Measurements from ENCODE around the gene PAX2.

Gene PAX2

DNA sequence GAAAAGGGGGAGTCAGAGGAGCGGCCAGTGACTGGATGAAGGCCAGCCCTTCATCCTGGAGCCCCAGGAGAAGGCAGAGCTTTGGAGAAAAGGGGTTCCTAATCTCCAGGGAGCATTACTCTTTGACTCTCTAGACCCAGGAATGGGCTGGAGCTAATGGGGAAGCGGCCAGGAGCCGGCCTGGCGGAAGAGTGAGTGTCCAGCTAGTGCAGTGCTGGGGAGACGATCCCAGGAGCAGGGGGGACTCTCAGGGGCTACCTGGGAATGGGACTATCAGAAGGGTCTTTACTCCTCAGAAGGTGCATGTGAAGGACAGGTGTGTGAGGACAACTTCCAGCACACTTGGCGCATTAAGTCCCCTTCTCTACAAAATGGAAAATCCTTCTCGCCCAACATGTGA is 2.4 kb upstream of the PAX2 start:
- no peak for ATAC-seq (ENCODE audit: low read depth)
- DNase-seq (ENCODE audit: low spot score): no peak
- H3K4me3 ChIP-seq (ENCODE audit: severe bottlenecking): no peak overlapping the region
- TF ChIP-seq, protein P1, sequence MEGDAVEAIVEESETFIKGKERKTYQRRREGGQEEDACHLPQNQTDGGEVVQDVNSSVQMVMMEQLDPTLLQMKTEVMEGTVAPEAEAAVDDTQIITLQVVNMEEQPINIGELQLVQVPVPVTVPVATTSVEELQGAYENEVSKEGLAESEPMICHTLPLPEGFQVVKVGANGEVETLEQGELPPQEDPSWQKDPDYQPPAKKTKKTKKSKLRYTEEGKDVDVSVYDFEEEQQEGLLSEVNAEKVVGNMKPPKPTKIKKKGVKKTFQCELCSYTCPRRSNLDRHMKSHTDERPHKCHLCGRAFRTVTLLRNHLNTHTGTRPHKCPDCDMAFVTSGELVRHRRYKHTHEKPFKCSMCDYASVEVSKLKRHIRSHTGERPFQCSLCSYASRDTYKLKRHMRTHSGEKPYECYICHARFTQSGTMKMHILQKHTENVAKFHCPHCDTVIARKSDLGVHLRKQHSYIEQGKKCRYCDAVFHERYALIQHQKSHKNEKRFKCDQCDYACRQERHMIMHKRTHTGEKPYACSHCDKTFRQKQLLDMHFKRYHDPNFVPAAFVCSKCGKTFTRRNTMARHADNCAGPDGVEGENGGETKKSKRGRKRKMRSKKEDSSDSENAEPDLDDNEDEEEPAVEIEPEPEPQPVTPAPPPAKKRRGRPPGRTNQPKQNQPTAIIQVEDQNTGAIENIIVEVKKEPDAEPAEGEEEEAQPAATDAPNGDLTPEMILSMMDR (IDR thresholded peaks at IDR 0.05; ENCODE audit: poor library complexity, severe bottlenecking): no peak
- no peaks in the 10 kb centered on the region for H3K9me3 ChIP-seq (ENCODE audit: severe bottlenecking)
- no peaks in the 10 kb centered on the region for H3K36me3 ChIP-seq (ENCODE audit: low read depth)
- H3K27me3 ChIP-seq (ENCODE audit: insufficient read depth, poor library complexity, severe bottlenecking): peaks cover 100% of the 10 kb centered on the region
- no peak overlapping the region for H3K27ac ChIP-seq (ENCODE audit: poor library complexity, severe bottlenecking)
- no peaks in the 10 kb centered on the region for H3K4me1 ChIP-seq (ENCODE audit: insufficient read depth, poor library complexity, severe bottlenecking)

DNA sequence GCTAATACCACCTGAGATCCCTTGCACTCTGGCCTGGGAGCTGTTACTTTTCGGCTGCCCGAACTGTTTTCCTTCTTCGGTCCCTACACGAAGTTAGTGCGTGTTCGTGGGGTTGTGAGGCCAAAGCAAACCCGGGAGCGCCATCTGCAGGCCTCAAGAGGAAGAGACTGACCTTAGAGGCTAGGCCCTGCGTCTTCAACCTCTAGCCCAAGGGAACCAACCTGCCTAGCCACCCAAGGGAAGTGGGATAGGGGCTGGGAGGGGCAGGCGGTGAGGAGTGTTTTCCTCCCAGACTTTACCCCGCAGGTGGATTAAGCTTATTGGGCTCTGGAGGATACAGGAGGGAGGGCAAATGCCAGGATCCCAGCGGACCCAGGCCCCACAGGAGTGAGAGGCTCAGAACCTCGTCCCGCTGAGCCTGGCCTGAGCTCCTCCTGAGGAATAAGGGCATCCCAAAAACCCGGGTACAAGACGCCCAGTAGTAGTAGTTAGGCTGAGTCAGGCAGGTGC is 1.7 kb upstream of the PAX2 start:
- H3K27me3 ChIP-seq (ENCODE audit: insufficient read depth, poor library complexity, severe bottlenecking): peaks cover 100% of the 10 kb centered on the region

DNA sequence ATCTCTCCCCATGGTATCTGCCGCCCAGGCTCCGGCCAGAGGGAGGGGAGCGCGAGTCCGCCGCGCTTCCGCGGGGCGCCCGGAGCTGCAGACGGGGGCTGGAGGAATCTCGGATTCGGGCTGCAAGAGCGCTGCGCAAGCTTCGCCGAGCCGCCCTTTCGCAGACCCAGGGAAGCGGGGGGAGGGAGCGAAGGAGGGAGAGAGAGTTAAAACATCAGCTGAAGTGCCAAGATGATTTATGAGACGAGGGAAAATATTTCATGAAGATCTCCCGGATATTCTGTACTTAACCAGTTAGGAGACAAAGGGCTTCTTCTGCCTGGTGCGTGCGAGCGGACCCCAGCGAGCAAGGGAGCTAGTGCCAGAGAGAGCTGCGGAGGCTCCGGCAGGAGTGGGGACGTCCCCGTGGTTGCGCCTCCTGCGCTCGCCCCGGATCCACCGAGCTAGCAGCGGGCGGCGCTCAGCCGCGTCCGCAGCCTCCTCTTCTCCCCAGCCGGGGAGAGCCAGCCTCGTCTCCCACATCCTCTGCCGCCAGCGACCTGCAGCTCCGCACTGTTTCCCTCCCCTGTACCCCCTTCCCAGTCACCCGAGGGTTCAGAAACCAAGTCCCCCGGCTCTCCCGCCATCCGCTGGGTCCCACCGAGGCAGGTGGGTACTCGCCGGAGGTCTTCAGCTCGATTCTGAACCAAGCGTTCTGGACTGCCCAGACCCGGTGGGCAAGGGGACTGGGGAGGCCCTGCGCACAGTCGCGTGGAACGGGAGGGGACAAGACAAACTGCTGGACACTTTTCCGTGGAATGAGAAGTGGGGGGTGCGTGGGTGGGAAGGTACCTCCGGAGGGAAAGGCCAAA is 1.0 kb upstream of the PAX2 start:
- Histone ChIP-seq H3K27ac (ENCODE audit: poor library complexity, severe bottlenecking) (no peak overlapping the region), H3K27me3 (ENCODE audit: insufficient read depth, poor library complexity, severe bottlenecking) (peaks cover 100% of the 10 kb centered on the region), H3K4me3 (ENCODE audit: severe bottlenecking) (no peak overlapping the region), H3K36me3 (ENCODE audit: low read depth) (no peaks in the 10 kb centered on the region), H3K4me1 (ENCODE audit: insufficient read depth, poor library complexity, severe bottlenecking) (no peaks in the 10 kb centered on the region), H3K9me3 (ENCODE audit: severe bottlenecking) (no peaks in the 10 kb centered on the region)
- ATAC-seq (ENCODE audit: low read depth) (no peak; the same call in 2 of the 3 replicates), DNase-seq (ENCODE audit: low spot score) (no peak)
- TF ChIP-seq, protein P1 (IDR thresholded peaks at IDR 0.05; ENCODE audit: poor library complexity, severe bottlenecking): no peak

More for the DNA sequence above, 1.7 kb upstream of the PAX2 start:
- Histone ChIP-seq H3K9me3 (ENCODE audit: severe bottlenecking) (no peaks in the 10 kb centered on the region), H3K4me3 (ENCODE audit: severe bottlenecking) (no peak overlapping the region), H3K36me3 (ENCODE audit: low read depth) (no peaks in the 10 kb centered on the region), H3K27ac (ENCODE audit: poor library complexity, severe bottlenecking) (no peak overlapping the region), H3K4me1 (ENCODE audit: insufficient read depth, poor library complexity, severe bottlenecking) (no peaks in the 10 kb centered on the region)
- DNase-seq (ENCODE audit: low spot score) (no peak), ATAC-seq (ENCODE audit: low read depth) (no peak)
- TF ChIP-seq, protein P1 (IDR thresholded peaks at IDR 0.05; ENCODE audit: poor library complexity, severe bottlenecking): peak; percentile 56

DNA sequence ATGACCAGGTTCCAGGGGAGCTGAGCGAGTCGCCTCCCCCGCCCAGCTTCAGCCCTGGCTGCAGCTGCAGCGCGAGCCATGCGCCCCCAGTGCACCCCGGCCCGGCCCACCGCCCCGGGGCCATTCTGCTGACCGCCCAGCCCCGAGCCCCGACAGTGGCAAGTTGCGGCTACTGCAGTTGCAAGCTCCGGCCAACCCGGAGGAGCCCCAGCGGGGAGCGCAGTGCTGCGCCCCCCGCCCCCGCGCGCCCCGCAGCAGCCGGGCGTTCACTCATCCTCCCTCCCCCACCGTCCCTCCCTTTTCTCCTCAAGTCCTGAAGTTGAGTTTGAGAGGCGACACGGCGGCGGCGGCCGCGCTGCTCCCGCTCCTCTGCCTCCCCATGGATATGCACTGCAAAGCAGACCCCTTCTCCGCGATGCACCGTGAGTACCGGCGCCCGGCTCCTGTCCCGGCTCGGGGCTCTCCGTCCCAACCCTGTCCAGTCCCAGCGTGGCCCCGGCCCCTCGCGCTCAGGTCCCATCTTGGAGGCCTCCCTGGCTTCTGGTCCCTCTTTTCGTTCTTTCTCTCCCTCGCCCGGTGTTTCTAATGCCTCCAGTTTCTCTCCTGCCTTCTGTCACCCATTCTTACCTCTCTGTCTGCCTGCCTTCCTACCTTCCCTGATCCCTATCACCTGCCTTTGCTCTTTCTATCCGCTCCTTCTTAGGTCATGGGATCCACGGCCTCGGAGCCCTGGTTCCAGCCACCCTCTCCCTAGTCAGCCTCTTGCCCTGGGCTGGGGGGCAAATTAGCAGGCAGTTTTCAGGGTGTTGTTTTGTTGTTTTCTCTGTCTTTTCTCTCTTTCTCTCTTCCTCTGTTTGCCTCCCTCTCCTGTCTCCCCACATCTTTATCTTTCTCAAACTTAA is 751 bp downstream of the PAX2 start:
- Histone ChIP-seq H3K36me3 (ENCODE audit: low read depth) (no peaks in the 10 kb centered on the region), H3K27ac (ENCODE audit: poor library complexity, severe bottlenecking) (no peak overlapping the region), H3K4me1 (ENCODE audit: insufficient read depth, poor library complexity, severe bottlenecking) (no peaks in the 10 kb centered on the region), H3K9me3 (ENCODE audit: severe bottlenecking) (no peaks in the 10 kb centered on the region), H3K27me3 (ENCODE audit: insufficient read depth, poor library complexity, severe bottlenecking) (peaks cover 100% of the 10 kb centered on the region), H3K4me3 (ENCODE audit: severe bottlenecking) (no peak overlapping the region)
- ATAC-seq (ENCODE audit: low read depth) (no peak), DNase-seq (ENCODE audit: low spot score) (no peak)
- TF ChIP-seq, protein P1 (IDR thresholded peaks at IDR 0.05; ENCODE audit: poor library complexity, severe bottlenecking): no peak

Measured in RWPE2 (cell line).